Measurements from ENCODE around the gene DDX49. TPM values are rescaled to one million over a fixed set of nuclear protein-coding genes. Genes with fewer than 3 reads are reported as not detected.

The DDX49 gene
- total and polyA plus RNA-seq, 9 of the 15 experiments (the other 6 are each of a cell fraction or from before 2014, with no cell fraction given), result 1.1 to 113 (median 45.7) TPM

DNA sequence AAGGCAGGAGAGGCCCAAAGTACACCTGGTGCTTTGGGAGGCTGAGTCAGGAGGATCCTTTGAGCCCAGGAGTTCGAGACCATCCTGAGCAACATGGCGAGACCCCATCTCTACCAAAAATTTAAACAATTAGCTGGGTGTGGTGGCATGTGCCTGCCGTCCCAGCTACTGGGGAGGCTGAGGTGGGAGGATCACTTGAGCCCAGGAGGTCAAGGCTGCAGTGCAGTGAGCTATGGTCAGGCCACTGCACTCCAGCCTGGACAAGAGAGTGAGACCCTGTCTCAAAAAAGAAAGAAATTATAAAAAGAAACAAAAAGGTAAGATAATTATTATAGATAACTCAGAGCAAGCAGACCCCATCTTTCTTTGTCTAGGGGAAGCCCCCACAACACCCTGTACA, 19.6 kb downstream of the DDX49 start (continued):
- TF ChIP-seq SMC3 (conservative IDR thresholded peaks at IDR 0.05; ENCODE audit: insufficient read depth, low read depth, low read length) (no peak), DMBX1 (CRISPR knock-in tag; IDR thresholded peaks at IDR 0.05; ENCODE audit: borderline replicate concordance) (no peak), KAT2B (IDR thresholded peaks at IDR 0.05; ENCODE audit: low read depth, low read length) (no peak), ZNF395 (CRISPR knock-in tag; IDR thresholded peaks at IDR 0.05) (no peak)

- in situ Hi-C loops (cut with MboI) (no loop called here), intact Hi-C loops (cut with micrococcal nuclease) (loop anchor here (5.0 kb wide), 1 partner anchor 47 kb away; no protein-coding TSS in a partner anchor)
- peaks cover 5% of the 10 kb centered on the region; the same call in 1 of the 2 replicates for H4K20me1 ChIP-seq (replicated peaks; ENCODE audit: control insufficient read depth, insufficient read depth, low read length)
- DNase-seq (ENCODE audit: extremely low read depth in 1 of 4, low spot score in 3 of 4) (no peak), FAIRE-seq (no peak), ATAC-seq (no peak)
- no peak overlapping the region for H3K27ac ChIP-seq (ENCODE audit: extremely low read depth, low read depth, low read length)
- no peaks in the 10 kb centered on the region for H3K79me2 ChIP-seq (ENCODE audit: control insufficient read depth, insufficient read depth, low read length)
- peaks cover 5% of the 10 kb centered on the region for H3K9me1 ChIP-seq (ENCODE audit: control insufficient read depth, insufficient read depth, low read length)
- H3K4me2 ChIP-seq (ENCODE audit: insufficient read depth, low read length), result peak overlapping the region; percentile 53
- BruUV-seq (replicated peaks), result no TSS peak
- H3K4me1 ChIP-seq (replicated peaks in 1 of 2; ENCODE audit: control insufficient read depth in 2 of 2, insufficient read depth in 2 of 2, low read length in 2 of 2), result peaks cover 3 to 18% of the 10 kb centered on the region in 2 experiments; a peak in 4 of 5 replicates
- no peaks in the 10 kb centered on the region for H3K9me3 ChIP-seq (replicated peaks; ENCODE audit: control insufficient read depth, insufficient read depth, low read depth, low read length)
- CTCF ChIA-PET (ENCODE audit: low intra/inter-chr PET ratio), result interaction anchor here (2.0 kb wide), 1 partner anchor 47 kb away, joined by 5 read pairs; no protein-coding TSS in a partner anchor
- WGBS (ENCODE audit: insufficient coverage, low coverage, missing lambda C conversion rate), result 4% methylated on average over 15 of the region's 47 CpGs
- peak overlapping the region; percentile 38 for H3K4me3 ChIP-seq
- POLR2A ChIA-PET, result interaction anchor here (0.6 to 1.0 kb wide), 3 partner anchors 9 to 127 kb away, joined by 3 to 4 read pairs (median 3); no protein-coding TSS in a partner anchor
- H3K36me3 ChIP-seq (ENCODE audit: control insufficient read depth, insufficient read depth, low read length), result no peaks in the 10 kb centered on the region
- peaks cover 0 to 6% of the 10 kb centered on the region in 2 experiments; a peak in 1 of 5 replicates for H3K27me3 ChIP-seq (ENCODE audit: control insufficient read depth in 2 of 2, insufficient read depth in 2 of 2, low read length in 2 of 2)
- H3K9ac ChIP-seq (ENCODE audit: insufficient read depth in 1 of 2, low read depth in 2 of 2, low read length in 2 of 2), result peak overlapping the region in 1 of 2 experiments; percentile 90; a peak in 3 of 4 replicates
- peak overlapping the region; percentile 81 for H2AFZ ChIP-seq (ENCODE audit: low read depth, low read length)
- no peak for TF ChIP-seq MGA (IDR thresholded peaks at IDR 0.05)
These were observed 20.6 kb downstream of the DDX49 start for GRCh38 chr19:18939922-18940768.

Data from K562 (cell line).